GM12892 (cell line): ENCODE measurements around the gene PKMYT1.

Experiments
- POLR2A ChIP-seq: IDR thresholded peaks from 2 replicates; pipeline ENCODE4 v1.6.1; 2011; ENCODE audit warnings: low read depth, low read length, control low read depth
- POLR2AphosphoS5 ChIP-seq: IDR thresholded peaks from 2 replicates; pipeline ENCODE4 v1.6.1; 2011; ENCODE audit warnings: low read depth, low read length, control low read depth
- TAF1 ChIP-seq: IDR thresholded peaks from 2 replicates; pipeline ENCODE4 v1.6.1; 2011; ENCODE audit warnings: low read depth, mild to moderate bottlenecking, control low read depth, low read length, borderline replicate concordance

- TF ChIP-seq POLR2AphosphoS5 (no peak), TAF1 (no peak), POLR2A (no peak)
These were observed 55.1 kb downstream of the PKMYT1 start for GRCh38 chr16:2924901-2925755.
